Hematopoietic multipotent progenitor cell treated with erythropoietin and hydrocortisone succinate and interleukin-3 and kit ligand, for 8 days (in vitro differentiated cells): ENCODE measurements around the gene SCMH1.
A peak's percentile ranks its signal among the peaks of the same experiment; 100 is the strongest.

Source experiments
- DNase-seq: peaks from one replicate; pipeline ENCODE4 v3.0.0-alpha.2; 2015

The SCMH1 gene

GRCh38 chr1:41021526-41022308 is 220.4 kb downstream of the SCMH1 start, which contains the start of gene SLFNL1:
Gene SLFNL1 (minus strand): TSS chr1:41021725. CDS start chr1:41020660, 1,065 bp downstream.
- DNase-seq = peak; percentile 14

DNA sequence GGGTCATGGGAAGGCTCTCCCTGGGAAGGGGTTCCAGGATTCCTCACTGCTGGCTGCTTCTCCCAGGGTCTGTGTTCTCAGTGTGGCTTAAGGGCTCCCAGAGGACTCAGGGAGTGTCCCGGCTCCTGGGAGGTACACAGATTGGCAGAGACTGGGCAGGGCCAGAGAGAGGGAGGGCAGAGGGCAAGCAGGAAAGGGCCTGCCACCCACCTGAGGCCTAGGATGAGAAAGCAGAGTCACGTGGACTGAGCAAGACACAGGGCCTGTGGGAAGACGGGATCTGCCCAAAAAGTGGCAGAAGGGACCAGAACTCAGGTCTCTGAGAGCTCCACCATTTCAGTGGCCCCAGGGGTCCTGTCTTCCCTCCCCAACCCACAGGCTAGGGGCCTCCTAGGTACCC is 221.5 kb downstream of the SCMH1 start:
- DNase-seq = no peak

- no peak for DNase-seq
These were observed 222.0 kb downstream of the SCMH1 start for GRCh38 chr1:41020109-41020576.

DNA sequence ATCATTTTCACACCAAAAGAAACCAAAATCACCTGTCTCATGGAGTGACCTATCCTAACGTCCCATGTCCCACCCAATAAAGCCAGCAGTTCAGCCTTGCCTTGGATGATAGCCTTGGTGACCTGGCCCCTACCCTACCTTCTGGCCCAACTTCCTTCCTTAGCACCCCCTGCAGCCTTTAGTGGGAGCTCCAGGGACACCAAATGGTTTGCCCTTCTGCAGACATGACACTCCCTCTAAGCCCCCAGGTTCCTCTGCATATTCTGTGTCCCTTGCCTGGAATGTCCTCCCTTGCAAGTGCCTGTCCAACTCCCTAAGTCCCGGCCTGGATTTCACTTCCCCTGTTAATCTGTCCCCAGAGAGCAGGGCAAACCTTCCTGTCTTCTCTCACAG is 222.8 kb downstream of the SCMH1 start:
- no peak for DNase-seq

DNA sequence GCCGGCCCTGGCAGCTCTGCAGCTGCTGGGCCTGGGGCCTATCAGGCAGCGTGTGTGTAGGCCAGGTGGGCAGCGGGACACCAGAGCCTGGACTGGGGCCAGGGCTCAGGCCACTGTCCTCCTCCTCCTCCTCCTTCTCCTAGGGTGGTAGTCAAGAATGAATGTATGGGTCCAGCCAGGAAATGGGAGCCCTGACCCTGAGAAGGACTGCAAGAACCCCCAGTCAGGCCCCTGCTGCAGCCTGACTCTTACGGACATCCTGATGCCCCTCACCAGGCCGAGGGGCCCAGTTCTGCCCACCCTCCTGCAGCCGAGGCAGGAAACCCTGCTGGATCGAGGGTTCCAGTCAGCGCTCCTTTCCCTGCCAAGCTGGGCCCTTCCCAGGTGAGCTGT is 224.1 kb downstream of the SCMH1 start:
- DNase-seq = no peak

DNA sequence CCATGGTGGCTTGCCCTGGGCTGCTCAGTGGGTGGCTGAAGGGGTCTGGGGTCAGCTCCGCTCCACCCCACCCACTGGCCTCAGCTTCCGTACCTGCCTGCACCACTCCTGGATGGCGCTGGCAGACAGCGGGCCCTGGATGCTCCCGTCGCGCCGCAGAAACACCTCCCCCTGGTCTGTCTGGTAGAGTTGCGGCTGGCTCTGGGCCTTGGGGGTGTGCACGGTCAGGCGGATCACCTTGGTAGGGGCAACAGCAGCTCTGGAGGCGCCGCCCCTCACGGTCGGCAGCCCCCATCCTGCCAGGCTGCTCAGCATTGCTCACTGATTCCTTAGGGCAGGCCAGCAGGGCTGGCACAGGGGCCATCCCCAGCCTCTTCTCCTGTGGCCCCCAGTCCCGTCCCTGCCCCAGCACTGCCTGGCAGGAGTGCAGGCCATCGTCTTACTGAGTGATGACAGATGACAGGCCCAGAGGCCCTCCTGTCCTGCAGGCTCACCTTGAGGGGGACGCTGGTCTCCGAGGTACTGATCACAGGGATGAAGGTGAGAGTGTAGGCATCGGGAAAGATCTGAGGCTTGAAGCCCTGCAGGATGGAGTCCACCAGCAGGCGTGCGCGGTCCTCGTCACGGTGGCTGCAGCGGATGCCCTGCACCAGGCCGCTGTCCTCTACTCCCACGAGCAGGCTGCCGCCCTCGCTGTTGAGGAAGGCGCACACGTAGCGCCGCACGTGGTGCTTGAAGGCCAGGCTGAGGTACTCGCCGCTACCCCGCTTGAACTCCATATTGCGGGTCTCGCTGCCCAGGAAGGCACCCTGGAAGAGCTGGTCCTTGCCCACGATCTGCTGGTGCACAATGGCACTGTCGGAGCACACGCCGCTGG is 224.7 kb downstream of the SCMH1 start:
- no peak for DNase-seq

DNA sequence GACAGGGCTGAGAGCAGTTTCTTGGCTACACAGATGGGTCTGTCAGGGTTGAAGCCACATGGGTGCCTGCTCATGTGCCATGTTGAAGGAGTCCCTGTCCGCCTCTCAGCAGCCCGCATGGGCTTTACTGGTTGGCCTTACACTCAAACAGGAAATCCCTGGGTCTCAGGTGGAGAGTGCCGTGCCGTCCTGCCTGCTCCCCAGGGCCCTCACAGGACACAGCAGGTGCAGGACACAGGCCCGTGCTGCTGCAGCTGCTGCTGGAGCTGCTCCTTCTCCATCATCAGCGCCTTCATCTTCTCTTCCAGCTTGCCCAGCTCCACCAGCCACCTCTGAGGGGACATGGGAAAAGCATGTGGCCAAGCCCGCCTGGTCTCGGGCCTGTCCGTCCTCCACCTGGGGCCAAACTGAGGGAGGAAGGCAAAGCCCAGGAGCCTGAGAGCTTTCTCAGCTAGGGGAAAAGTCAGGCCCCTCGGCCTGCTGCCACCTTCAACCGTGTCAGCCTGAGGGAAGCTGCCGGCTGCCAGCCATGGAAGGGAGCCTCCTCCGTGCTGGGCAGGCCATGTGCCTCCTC is 226.1 kb downstream of the SCMH1 start:
- DNase-seq = no peak

DNA sequence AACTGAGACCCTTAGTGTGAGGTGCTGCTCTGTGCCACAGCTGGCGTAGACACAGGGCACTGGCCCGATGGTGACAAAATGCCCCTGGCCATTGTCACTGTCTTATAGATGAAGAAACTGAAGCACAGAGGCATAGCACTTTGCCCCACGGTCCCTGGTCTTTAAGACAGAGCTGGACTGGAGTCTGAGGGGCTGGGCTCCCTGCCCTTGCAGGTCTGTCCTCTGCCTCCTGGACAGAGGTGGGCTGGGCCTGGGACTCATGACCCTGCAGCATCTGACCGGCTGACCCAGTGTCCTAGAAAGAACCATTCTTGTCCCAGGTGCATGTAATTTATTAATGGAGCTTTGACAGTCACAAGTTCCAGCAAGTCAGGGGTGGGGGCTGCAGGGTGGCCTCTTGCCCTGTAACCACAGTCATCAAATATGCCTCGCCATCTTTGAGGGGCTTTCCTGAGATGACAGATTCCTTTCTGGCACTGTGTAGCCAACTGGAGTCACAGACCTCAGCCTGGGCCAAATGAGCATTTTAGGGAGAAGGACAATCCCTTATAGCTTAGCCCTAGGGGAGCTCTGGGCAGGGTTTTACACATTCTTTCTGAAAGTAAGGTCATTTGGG is 226.7 kb downstream of the SCMH1 start:
- no peak for DNase-seq

- no peak for DNase-seq
These were observed 227.2 kb downstream of the SCMH1 start for GRCh38 chr1:41014871-41015270.

DNA sequence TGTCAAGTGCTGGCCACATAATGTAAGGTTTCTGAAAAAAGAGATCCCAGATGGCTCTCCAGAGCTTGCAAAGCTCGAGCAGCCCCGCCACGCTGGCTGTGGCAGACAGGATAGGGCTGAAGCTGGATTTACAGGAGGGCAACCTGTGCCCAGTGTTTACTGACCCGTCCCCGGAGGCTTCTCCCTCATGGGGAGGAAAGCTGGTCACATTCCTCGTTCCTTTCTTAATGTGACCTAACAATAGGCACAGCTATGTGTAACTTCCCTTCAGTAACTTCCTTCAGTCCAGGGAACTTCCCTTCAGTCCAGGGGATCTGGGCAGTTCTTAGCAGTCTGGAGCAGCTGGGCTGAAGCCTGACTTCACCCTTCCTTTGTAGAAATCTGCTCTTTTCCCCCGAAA is 228.3 kb downstream of the SCMH1 start:
- DNase-seq = no peak

- DNase-seq = no peak
These were observed 229.1 kb downstream of the SCMH1 start for GRCh38 chr1:41013024-41013423.

DNA sequence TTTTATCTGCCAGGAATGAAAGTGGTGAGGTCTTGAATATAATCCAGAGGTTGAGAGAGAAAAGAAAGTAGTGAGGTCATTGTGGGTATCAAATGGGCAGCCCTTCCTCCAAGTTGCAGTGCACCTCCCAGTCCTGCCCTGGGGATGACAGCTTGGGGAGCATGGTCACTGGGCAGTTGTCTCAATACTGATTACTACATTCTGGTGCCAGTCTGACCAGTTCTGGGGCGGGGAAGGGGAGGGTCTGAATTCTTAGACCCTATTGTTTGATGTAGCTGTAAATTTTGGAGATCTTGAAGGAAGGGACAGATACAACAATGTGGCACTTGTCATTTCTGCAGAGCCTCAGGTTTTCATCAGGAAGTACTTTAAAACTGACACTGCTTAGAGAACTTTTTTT is 231.8 kb downstream of the SCMH1 start:
- DNase-seq = no peak

GRCh38 chr1:41009466-41009865 is 232.6 kb downstream of the SCMH1 start:
- no peak for DNase-seq

DNA sequence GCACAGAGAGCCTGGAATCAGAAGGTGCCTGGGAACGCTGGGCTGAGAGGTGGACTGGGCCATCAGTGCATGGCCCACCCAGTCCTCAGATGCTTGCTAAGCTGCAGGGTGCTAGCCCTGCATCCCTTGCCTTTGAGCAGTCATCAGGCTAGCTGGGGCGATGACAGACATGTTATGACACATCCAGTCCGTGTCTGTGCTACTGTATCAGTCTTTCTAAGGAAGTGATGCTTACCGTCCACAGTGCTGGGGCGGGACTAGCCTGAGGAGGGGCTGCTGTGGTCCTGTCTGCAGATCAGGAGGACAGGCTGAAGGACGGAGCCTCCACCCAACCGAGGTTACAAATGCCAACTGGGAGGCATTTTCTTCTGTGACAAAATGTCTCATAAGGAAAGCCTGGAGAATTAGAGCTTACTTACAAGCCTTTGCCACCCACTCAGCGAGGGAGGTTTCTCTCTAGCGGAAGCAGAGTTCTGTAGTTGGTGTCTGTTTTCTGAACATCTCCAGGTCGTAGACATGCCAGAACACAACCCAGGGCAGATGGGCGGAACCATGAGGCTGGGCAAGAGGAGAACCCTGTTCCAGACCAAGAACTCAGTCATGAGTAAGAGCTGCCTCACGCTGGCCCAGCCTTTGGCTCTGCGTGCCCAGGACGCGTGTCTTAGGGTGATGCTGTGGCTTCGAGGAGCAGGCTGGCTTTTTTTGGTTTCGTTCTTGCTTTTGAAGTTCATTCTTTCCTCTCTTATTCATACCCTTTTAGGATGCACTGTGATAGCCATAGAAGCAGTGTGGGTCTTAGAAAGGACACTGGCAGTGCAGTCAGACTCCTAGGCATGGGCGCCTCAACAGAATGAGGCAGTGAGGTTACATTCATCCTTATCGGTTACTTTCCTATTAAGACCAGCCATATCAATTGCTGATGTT is 234.9 kb downstream of the SCMH1 start:
- DNase-seq = no peak

GRCh38 chr1:41005876-41006275 is 236.2 kb downstream of the SCMH1 start:
- DNase-seq = no peak

DNA sequence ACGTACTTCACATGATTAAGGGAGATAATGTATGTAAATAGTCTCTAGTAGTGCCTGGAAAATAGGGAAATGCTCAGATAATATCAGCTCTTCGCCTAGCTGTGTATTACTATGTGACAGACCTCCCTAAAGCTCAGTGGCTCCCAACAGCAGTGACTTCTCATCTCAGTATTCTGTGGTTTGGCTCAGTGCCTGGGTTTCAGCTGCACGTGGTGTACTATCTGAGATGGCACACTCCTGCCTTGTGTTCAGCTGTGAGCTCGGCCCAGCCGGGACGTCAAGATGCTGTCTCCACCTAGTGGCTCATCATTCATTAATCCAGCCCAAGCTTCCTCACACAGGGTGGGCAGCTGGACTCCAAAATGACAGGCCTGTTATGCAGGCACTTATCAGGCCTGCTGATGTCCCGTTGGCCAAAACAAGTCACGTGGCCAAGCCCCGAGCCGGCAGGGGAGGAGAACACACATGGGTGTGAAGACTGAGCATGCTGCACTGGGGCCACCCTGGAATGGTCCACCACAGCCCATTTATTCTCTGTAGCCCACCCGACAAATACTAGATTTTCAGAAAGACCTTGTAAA is 238.4 kb downstream of the SCMH1 start:
- DNase-seq = peak; percentile 100

DNA sequence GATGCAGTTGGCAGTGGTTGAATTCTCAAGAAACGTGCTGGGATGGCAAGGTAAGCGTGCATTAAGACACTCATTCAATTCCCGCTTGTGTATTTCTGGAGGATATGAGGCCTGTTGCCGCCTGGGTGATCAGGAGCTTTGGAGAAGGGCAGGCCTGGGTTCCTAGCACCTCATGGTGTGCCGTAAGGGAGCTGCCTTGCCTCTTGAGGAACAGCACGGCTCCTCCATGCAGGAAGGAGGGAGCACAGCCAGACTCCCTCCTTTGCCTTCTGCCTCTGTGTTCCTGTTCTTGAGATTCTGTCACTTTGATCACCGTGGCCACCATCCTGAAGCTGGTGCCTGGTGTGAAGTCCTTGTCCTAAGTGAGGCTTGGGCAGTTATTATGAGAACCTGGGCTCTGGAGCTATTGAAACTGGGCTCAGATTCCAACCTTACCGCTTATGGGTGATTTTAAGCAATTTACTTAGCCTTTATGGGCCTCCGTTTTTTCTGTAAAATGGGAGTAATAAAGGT is 238.9 kb downstream of the SCMH1 start:
- DNase-seq = no peak

DNA sequence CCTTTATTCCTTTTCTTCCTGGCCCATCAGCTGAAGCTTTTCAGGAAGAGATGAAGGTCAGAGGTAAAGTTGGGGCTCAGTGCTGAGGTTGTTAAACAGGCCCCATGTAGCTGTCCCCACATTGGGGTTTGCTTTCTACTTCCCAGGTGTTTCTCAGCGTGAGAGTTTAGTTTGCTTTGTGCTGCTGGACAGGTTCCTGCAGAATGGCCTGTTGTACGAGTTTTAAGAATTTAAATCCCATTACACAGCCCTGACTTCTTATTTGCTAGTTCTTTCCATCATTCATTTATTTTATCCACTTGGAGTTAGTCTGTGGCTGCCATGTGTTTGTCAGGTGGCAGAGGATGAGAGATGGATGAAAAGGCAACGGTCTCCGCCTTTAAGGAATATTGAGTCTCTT is 243.4 kb downstream of the SCMH1 start:
- no peak for DNase-seq

DNA sequence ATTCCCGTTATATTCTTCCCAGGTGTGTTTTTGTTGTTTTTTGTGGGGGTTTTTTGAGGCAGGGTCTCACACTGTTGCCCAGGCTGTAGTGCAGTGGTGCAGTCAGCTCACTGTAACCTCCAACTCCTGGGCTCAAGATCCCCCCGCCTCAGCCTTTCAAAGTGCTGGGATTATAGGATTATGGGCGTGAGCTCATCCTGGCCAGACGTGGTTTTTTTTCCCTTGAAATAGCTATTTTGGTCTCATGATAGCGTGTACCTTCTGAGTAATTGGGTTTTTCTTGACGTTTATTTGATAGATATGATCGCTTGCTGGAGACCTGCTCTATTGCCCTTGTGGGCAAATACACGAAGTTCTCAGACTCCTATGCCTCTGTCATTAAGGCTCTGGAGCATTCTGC is 245.0 kb downstream of the SCMH1 start:
- no peak for DNase-seq

GRCh38 chr1:40989066-40989465 is 253.0 kb downstream of the SCMH1 start:
- no peak for DNase-seq

GRCh38 chr1:40988280-40988679 is 253.8 kb downstream of the SCMH1 start:
- no peak for DNase-seq
